Liver (tissue), 3 donors: ENCODE results near the gene STK32C.

Experiments used
- HNF4G ChIP-seq: IDR thresholded peaks from 2 replicates; pipeline ENCODE4 v1.6.1; 2016; ENCODE audit warnings: antibody characterized with exemption
- RAD21 ChIP-seq, 2 donors: IDR thresholded peaks; 2 replicates each; pipeline ENCODE4 v1.6.1; 2016; ENCODE audit warnings: antibody characterized with exemption in 2 of 2, mild to moderate bottlenecking in 2 of 2
- SP1 ChIP-seq: IDR thresholded peaks from 2 replicates; pipeline ENCODE4 v1.6.1; 2018; ENCODE audit warnings: antibody characterized with exemption, mild to moderate bottlenecking
- TAF1 ChIP-seq: conservative IDR thresholded peaks from 2 replicates; pipeline ENCODE4 v1.6.1; 2016; ENCODE audit warnings: antibody characterized with exemption, mild to moderate bottlenecking
- YY1 ChIP-seq: IDR thresholded peaks from 2 replicates; pipeline ENCODE4 v1.6.1; 2016; ENCODE audit warnings: antibody characterized with exemption, mild to moderate bottlenecking
- TF ChIP-seq, protein P1 (sequence below): fragments of 150-350 bp; IDR thresholded peaks from 2 replicates; pipeline ENCODE4 v1.5.1; 2017; ENCODE audit warnings: improper control_type of control experiment, low read depth, low read length; ENCODE audit not compliant: missing input control
- TF ChIP-seq, protein P2 (sequence below): IDR thresholded peaks from 2 replicates; pipeline ENCODE4 v1.6.1; 2016; ENCODE audit warnings: antibody characterized with exemption
- TF ChIP-seq, protein P3 (sequence below): IDR thresholded peaks from 2 replicates; pipeline ENCODE4 v1.6.1; 2016; ENCODE audit warnings: antibody characterized with exemption, mild to moderate bottlenecking
- donor health status: healthy.
- donor health status: healthy.

- TF ChIP-seq SP1 = no peak
- TF ChIP-seq TAF1 = no peak
- TF ChIP-seq, protein P1, sequence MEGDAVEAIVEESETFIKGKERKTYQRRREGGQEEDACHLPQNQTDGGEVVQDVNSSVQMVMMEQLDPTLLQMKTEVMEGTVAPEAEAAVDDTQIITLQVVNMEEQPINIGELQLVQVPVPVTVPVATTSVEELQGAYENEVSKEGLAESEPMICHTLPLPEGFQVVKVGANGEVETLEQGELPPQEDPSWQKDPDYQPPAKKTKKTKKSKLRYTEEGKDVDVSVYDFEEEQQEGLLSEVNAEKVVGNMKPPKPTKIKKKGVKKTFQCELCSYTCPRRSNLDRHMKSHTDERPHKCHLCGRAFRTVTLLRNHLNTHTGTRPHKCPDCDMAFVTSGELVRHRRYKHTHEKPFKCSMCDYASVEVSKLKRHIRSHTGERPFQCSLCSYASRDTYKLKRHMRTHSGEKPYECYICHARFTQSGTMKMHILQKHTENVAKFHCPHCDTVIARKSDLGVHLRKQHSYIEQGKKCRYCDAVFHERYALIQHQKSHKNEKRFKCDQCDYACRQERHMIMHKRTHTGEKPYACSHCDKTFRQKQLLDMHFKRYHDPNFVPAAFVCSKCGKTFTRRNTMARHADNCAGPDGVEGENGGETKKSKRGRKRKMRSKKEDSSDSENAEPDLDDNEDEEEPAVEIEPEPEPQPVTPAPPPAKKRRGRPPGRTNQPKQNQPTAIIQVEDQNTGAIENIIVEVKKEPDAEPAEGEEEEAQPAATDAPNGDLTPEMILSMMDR = no peak
- TF ChIP-seq RAD21 (IDR thresholded peaks at IDR 0.05) = no peak
- no peak for TF ChIP-seq YY1
- TF ChIP-seq, protein P2, sequence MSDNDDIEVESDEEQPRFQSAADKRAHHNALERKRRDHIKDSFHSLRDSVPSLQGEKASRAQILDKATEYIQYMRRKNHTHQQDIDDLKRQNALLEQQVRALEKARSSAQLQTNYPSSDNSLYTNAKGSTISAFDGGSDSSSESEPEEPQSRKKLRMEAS = no peak
- TF ChIP-seq, protein P3, sequence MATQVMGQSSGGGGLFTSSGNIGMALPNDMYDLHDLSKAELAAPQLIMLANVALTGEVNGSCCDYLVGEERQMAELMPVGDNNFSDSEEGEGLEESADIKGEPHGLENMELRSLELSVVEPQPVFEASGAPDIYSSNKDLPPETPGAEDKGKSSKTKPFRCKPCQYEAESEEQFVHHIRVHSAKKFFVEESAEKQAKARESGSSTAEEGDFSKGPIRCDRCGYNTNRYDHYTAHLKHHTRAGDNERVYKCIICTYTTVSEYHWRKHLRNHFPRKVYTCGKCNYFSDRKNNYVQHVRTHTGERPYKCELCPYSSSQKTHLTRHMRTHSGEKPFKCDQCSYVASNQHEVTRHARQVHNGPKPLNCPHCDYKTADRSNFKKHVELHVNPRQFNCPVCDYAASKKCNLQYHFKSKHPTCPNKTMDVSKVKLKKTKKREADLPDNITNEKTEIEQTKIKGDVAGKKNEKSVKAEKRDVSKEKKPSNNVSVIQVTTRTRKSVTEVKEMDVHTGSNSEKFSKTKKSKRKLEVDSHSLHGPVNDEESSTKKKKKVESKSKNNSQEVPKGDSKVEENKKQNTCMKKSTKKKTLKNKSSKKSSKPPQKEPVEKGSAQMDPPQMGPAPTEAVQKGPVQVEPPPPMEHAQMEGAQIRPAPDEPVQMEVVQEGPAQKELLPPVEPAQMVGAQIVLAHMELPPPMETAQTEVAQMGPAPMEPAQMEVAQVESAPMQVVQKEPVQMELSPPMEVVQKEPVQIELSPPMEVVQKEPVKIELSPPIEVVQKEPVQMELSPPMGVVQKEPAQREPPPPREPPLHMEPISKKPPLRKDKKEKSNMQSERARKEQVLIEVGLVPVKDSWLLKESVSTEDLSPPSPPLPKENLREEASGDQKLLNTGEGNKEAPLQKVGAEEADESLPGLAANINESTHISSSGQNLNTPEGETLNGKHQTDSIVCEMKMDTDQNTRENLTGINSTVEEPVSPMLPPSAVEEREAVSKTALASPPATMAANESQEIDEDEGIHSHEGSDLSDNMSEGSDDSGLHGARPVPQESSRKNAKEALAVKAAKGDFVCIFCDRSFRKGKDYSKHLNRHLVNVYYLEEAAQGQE = no peak
- no peak for TF ChIP-seq HNF4G
These were observed 17.1 kb downstream of the STK32C start for GRCh38 chr10:132290631-132291030.
